Measurements from ENCODE around the gene TEKT2.
A peak's percentile ranks its signal among the peaks of the same experiment; 100 is the strongest.

TEKT2 gene

DNA sequence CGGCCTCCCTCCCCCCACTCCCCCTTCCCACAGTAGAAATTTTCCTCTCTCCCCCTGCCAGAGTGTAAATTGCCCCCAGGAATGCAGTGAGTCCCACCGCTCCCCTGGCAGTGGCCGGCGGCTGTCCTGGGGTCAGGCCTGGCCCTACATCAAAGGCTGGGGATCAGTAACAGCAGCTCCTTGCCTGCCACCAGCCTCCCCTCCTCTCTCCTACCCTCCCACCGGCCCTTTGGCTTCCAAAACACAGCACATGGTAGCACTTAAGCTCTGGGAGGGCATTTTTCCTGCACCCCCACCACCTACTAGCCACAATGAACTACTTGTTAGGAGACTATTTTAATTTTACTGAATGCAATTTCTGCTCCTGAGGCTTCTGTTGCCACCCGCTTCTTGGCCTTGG is 50.1 kb downstream of the TEKT2 start:
- Histone ChIP-seq H3K36me3 (ENCODE audit: control insufficient read depth, insufficient read depth, low read length) (peaks cover 14% of the 10 kb centered on the region), H3K4me3 (replicated peaks; ENCODE audit: low read depth, low read length) (no peak overlapping the region), H3K27me3 (replicated peaks; ENCODE audit: control insufficient read depth, insufficient read depth, low read length) (no peaks in the 10 kb centered on the region)
- no peak for DNase-seq (ENCODE audit: extremely low read depth, insufficient read length)
- TF ChIP-seq, protein P1, sequence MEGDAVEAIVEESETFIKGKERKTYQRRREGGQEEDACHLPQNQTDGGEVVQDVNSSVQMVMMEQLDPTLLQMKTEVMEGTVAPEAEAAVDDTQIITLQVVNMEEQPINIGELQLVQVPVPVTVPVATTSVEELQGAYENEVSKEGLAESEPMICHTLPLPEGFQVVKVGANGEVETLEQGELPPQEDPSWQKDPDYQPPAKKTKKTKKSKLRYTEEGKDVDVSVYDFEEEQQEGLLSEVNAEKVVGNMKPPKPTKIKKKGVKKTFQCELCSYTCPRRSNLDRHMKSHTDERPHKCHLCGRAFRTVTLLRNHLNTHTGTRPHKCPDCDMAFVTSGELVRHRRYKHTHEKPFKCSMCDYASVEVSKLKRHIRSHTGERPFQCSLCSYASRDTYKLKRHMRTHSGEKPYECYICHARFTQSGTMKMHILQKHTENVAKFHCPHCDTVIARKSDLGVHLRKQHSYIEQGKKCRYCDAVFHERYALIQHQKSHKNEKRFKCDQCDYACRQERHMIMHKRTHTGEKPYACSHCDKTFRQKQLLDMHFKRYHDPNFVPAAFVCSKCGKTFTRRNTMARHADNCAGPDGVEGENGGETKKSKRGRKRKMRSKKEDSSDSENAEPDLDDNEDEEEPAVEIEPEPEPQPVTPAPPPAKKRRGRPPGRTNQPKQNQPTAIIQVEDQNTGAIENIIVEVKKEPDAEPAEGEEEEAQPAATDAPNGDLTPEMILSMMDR (IDR thresholded peaks at IDR 0.05; ENCODE audit: insufficient read depth, low read length, poor library complexity, severe bottlenecking), result no peak

DNA sequence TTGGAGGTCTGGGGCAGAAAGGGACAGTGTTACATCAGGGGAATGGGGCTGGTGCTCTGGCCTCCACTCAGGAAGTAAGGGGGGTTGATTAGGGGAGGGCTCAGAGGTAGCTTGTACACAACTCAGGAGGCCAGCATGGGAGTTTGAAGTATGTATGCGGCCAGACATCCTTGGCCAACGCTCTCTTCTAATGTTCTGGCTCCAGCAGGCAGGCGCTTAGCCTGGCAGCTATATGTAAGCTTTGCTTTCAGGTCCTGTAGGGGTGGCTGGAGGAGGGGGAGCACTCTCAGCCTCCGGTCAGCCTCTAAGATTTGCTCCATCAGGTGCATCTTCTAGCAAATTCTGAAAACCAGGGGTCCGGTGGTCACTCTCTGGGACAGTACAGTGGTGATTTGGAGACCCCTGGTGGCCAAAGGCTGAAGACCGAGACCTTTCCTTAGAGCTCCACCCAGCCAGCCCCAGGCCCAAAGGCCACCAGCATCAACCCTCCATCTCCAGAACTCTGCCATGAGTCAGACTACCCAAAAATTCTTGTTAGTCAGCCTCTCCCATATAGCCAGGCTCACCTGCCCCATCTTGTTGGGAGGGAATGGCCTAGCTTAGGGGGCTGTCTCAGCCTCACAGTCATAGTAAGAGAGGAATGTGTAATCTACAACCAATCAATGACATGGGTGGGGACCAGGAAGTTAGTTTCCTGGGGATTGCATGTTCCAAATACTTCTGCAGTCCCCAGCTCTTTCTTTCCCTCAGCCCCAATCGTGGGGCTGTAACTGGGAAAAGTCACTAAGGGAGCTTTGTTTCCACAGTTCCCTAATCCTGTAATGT is 50.8 kb downstream of the TEKT2 start:
- TF ChIP-seq, protein P1 (IDR thresholded peaks at IDR 0.05; ENCODE audit: insufficient read depth, low read length, poor library complexity, severe bottlenecking), result peak; percentile 81
- DNase-seq (ENCODE audit: extremely low read depth, insufficient read length), result no peak

DNA sequence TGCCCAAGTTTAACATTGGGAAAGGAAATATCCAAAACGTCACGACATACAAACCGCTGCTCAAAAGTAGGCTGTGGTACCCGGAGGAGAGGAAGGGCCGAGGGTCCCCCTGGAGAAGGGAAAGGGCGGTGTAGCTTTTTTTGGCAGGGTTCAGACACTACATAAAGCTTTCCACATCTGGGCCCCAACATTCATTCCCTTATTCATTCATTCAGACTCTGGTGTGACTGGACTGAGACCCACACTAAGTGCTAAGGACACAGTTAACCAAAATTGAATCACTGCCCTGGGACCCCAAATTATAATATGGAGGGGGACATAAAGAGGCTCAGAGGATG is 51.4 kb downstream of the TEKT2 start:
- H3K4me3 ChIP-seq (replicated peaks; ENCODE audit: low read depth, low read length), result no peak overlapping the region
- TF ChIP-seq, protein P1 (IDR thresholded peaks at IDR 0.05; ENCODE audit: insufficient read depth, low read length, poor library complexity, severe bottlenecking), result no peak
- no peak for DNase-seq (ENCODE audit: extremely low read depth, insufficient read length)
- peaks cover 18% of the 10 kb centered on the region for H3K36me3 ChIP-seq (ENCODE audit: control insufficient read depth, insufficient read depth, low read length)
- no peaks in the 10 kb centered on the region for H3K27me3 ChIP-seq (replicated peaks; ENCODE audit: control insufficient read depth, insufficient read depth, low read length)

More for the DNA sequence above, 50.8 kb downstream of the TEKT2 start:
- no peaks in the 10 kb centered on the region for H3K27me3 ChIP-seq (replicated peaks; ENCODE audit: control insufficient read depth, insufficient read depth, low read length)
- peaks cover 14% of the 10 kb centered on the region for H3K36me3 ChIP-seq (ENCODE audit: control insufficient read depth, insufficient read depth, low read length)
- H3K4me3 ChIP-seq (replicated peaks; ENCODE audit: low read depth, low read length), result no peak overlapping the region

DNA sequence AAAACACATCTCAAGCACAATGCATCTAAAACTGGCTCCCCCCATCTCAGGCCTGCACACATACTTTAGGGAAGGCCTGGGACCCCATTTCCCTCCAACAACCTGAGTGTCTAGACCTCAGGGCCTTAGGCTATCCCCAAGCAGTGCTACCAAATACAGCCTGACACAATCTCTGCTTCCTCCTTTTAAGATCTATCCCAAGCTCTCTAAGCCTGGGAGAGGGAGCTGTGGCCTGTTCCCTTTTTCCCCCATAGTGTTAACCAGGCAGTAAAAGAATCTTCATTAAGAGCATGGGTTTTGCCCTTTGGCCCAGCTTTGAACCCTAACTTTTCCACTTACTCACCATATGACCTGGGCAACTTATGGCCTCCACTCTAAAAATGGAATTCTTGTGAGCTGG is 51.9 kb downstream of the TEKT2 start:
- no peak for DNase-seq (ENCODE audit: extremely low read depth, insufficient read length)

DNA sequence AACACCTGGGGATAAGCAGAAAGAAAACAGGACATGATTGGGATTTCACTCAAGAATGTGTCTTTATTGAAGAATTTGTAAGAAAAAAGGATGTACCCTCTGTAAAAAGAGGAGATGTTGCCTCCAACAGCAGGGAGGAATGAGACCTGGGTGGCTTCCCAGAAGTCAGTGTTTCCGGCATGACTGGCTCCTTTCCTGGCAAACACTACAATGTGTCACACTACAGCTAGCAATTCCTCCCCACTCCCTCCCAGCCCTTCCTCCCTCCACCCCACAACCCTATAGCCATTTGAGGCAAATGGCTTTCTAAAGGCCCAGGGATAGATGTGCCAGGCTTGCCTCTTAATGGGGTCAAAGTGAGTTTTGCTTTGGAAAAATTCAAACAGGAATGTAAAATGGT is 52.6 kb downstream of the TEKT2 start:
- H3K4me3 ChIP-seq (replicated peaks; ENCODE audit: low read depth, low read length), result no peak overlapping the region
- no peak for DNase-seq (ENCODE audit: extremely low read depth, insufficient read length)
- no peaks in the 10 kb centered on the region for H3K27me3 ChIP-seq (replicated peaks; ENCODE audit: control insufficient read depth, insufficient read depth, low read length)
- H3K36me3 ChIP-seq (ENCODE audit: control insufficient read depth, insufficient read depth, low read length), result peaks cover 18% of the 10 kb centered on the region
- TF ChIP-seq, protein P1 (IDR thresholded peaks at IDR 0.05; ENCODE audit: insufficient read depth, low read length, poor library complexity, severe bottlenecking), result no peak

More for the DNA sequence above, 51.9 kb downstream of the TEKT2 start:
- no peaks in the 10 kb centered on the region for H3K27me3 ChIP-seq (replicated peaks; ENCODE audit: control insufficient read depth, insufficient read depth, low read length)
- H3K4me3 ChIP-seq (replicated peaks; ENCODE audit: low read depth, low read length), result no peak overlapping the region
- TF ChIP-seq, protein P1 (IDR thresholded peaks at IDR 0.05; ENCODE audit: insufficient read depth, low read length, poor library complexity, severe bottlenecking), result no peak
- H3K36me3 ChIP-seq (ENCODE audit: control insufficient read depth, insufficient read depth, low read length), result peaks cover 18% of the 10 kb centered on the region

Measured in GM06990 (cell line).